Stimulated activated CD8-positive, alpha-beta memory T cell treated with anti-CD3 and anti-CD28 coated beads, Interleukin-2, amount 100 ng/mL, for 1 hour (primary cell): Measurements from ENCODE around the gene ZNF587.
"Not testable (repeated sequence)": the region's sequence is repeated elsewhere in the genome, so short reads cannot be mapped to it uniquely, and the experiment has no call there.

Experiments
- DNase-seq, 2 donors: peaks; one replicate each; pipeline ENCODE4 v3.0.0-alpha.2; 2020; ENCODE audit warnings: low read depth in 2 of 2

ZNF587 gene

GRCh38 chr19:57823155-57823554, 26.5 kb upstream of the ZNF587 start:
- DNase-seq, result not testable (repeated sequence)

- not testable (repeated sequence) for DNase-seq
Measured at GRCh38 chr19:57823608-57824007, 26.1 kb upstream of the ZNF587 start.

- no peak for DNase-seq
Measured at GRCh38 chr19:57825511-57825910, 24.1 kb upstream of the ZNF587 start.

GRCh38 chr19:57829316-57829715, 20.3 kb upstream of the ZNF587 start:
- DNase-seq, result no peak

- no peak for DNase-seq
Measured at GRCh38 chr19:57830071-57830602, 19.5 kb upstream of the ZNF587 start, which contains the start of gene ZNF587B. Gene ZNF587B, plus strand, starts transcription at chr19:57830299. Its CDS starts 230 bp downstream, at chr19:57830529.

GRCh38 chr19:57836991-57837390, 12.7 kb upstream of the ZNF587 start:
- not testable (repeated sequence) for DNase-seq

- DNase-seq, result not testable (repeated sequence)
Measured at GRCh38 chr19:57838622-57839191, 11.0 kb upstream of the ZNF587 start.

- no peak for DNase-seq
Measured at GRCh38 chr19:57841122-57841763, 8.4 kb upstream of the ZNF587 start.

GRCh38 chr19:57847164-57847563, 2.5 kb upstream of the ZNF587 start:
- DNase-seq, result not testable (repeated sequence)

- DNase-seq, result not testable (repeated sequence)
Measured at GRCh38 chr19:57849162-57849665, 445 bp upstream of the ZNF587 start.

- DNase-seq, result no peak
Measured at GRCh38 chr19:57850553-57851017, 926 bp downstream of the ZNF587 start.

- not testable (repeated sequence) for DNase-seq
Measured at GRCh38 chr19:57851812-57852603, 2.3 kb downstream of the ZNF587 start.

- DNase-seq, result not testable (repeated sequence)
Measured at GRCh38 chr19:57854117-57854516, 4.5 kb downstream of the ZNF587 start.

GRCh38 chr19:57862351-57862750, 12.7 kb downstream of the ZNF587 start:
- not testable (repeated sequence) for DNase-seq

GRCh38 chr19:57867868-57868492, 18.3 kb downstream of the ZNF587 start:
- no peak for DNase-seq

GRCh38 chr19:57869655-57870054, 20.0 kb downstream of the ZNF587 start:
- DNase-seq, result not testable (repeated sequence)

- DNase-seq, result no peak
Measured at GRCh38 chr19:57870225-57870624, 20.6 kb downstream of the ZNF587 start.

- DNase-seq, result no peak
Measured at GRCh38 chr19:57872450-57872849, 22.8 kb downstream of the ZNF587 start.

- not testable (repeated sequence) for DNase-seq
Measured at GRCh38 chr19:57873883-57874799, 24.5 kb downstream of the ZNF587 start.

- DNase-seq, result no peak
Measured at GRCh38 chr19:57886046-57886445, 36.4 kb downstream of the ZNF587 start.
